Islet precursor cell (in vitro differentiated cells): Measurements from ENCODE around the gene PHF21A.
A peak's percentile ranks its signal among the peaks of the same experiment; 100 is the strongest.
"Not testable (repeated sequence)": the region's sequence is repeated elsewhere in the genome, so short reads cannot be mapped to it uniquely, and the experiment has no call there.

Experiments
- DNase-seq: peaks from one replicate; pipeline ENCODE4 v3.0.0-alpha.2; 2018

Gene PHF21A

GRCh38 chr11:46119352-46120216 lies 1.7 kb downstream of the PHF21A start:
- peak; percentile 62 for DNase-seq

- DNase-seq, result no peak
These were observed 2.4 kb downstream of the PHF21A start for GRCh38 chr11:46118702-46119351.

GRCh38 chr11:46117842-46118241 lies 3.4 kb downstream of the PHF21A start:
- DNase-seq, result no peak

- not testable (repeated sequence) for DNase-seq
These were observed 4.6 kb downstream of the PHF21A start for GRCh38 chr11:46116712-46117037.

GRCh38 chr11:46116007-46116711 lies 5.1 kb downstream of the PHF21A start:
- DNase-seq, result no peak

- DNase-seq, result no peak
These were observed 6.3 kb downstream of the PHF21A start for GRCh38 chr11:46114961-46115360.

GRCh38 chr11:46114378-46114777 lies 6.9 kb downstream of the PHF21A start:
- DNase-seq, result no peak

GRCh38 chr11:46112961-46113607 lies 8.2 kb downstream of the PHF21A start:
- DNase-seq, result no peak

GRCh38 chr11:46108751-46109150 lies 12.5 kb downstream of the PHF21A start:
- DNase-seq, result no peak

- no peak for DNase-seq
These were observed 13.5 kb downstream of the PHF21A start for GRCh38 chr11:46107780-46108179.

- DNase-seq, result no peak
These were observed 13.9 kb downstream of the PHF21A start for GRCh38 chr11:46107408-46107718.

- DNase-seq, result no peak
These were observed 14.5 kb downstream of the PHF21A start for GRCh38 chr11:46106530-46107407.

- no peak for DNase-seq
These were observed 15.3 kb downstream of the PHF21A start for GRCh38 chr11:46105926-46106325.

- DNase-seq, result peak; percentile 64
These were observed 16.1 kb downstream of the PHF21A start for GRCh38 chr11:46105134-46105628.

- DNase-seq, result peak; percentile 57
These were observed 18.4 kb downstream of the PHF21A start for GRCh38 chr11:46102843-46103242.

- DNase-seq, result no peak
These were observed 20.6 kb downstream of the PHF21A start for GRCh38 chr11:46100670-46101069.

GRCh38 chr11:46099963-46100316 lies 21.3 kb downstream of the PHF21A start:
- no peak for DNase-seq

- DNase-seq, result no peak
These were observed 30.9 kb downstream of the PHF21A start for GRCh38 chr11:46090375-46090774.

GRCh38 chr11:46079662-46080061 lies 41.6 kb downstream of the PHF21A start:
- DNase-seq, result no peak

GRCh38 chr11:46075928-46076327 lies 45.3 kb downstream of the PHF21A start:
- no peak for DNase-seq

- no peak for DNase-seq
These were observed 46.1 kb downstream of the PHF21A start for GRCh38 chr11:46075168-46075567.

- no peak for DNase-seq
These were observed 47.6 kb downstream of the PHF21A start for GRCh38 chr11:46073632-46074031.
